H1 (cell line): ENCODE measurements around the gene DGCR6L.

Experiments
- CEBPB ChIP-seq: IDR thresholded peaks from 2 replicates; pipeline ENCODE4 v1.6.1; 2012; ENCODE audit warnings: low read depth, low read length
- EZH2 ChIP-seq: fragments of 200-600 bp; sonication (generic); IDR thresholded peaks from 2 replicates; pipeline ENCODE4 v1.7.1; 2012; ENCODE audit warnings: low read depth, mild to moderate bottlenecking, moderate library complexity, low read length, inconsistent platforms; ENCODE audit not compliant: severe bottlenecking
- MAFK ChIP-seq: IDR thresholded peaks from 2 replicates; pipeline ENCODE4 v1.6.1; 2012; ENCODE audit warnings: low read depth, mild to moderate bottlenecking, improper control_type of control experiment, low read length
- MAX ChIP-seq: IDR thresholded peaks from 2 replicates; pipeline ENCODE4 v1.6.1; 2012; ENCODE audit warnings: inconsistent platforms
- POLR2A ChIP-seq, 2 experiments: IDR thresholded peaks; 1 replicate in 1 of 2; 2 replicates in 1 of 2; pipeline ENCODE4 v1.6.1; 2011; ENCODE audit warnings: low read depth in 2 of 2, low read length in 2 of 2, mild to moderate bottlenecking in 2 of 2; ENCODE audit errors: control extremely low read depth in 1 of 2
- SIN3A ChIP-seq, 2 experiments: IDR thresholded peaks in 1 of 2; conservative IDR thresholded peaks in 1 of 2; 2 replicates each; pipeline ENCODE4 v1.6.1; 2011 to 2012; ENCODE audit warnings: low read length in 2 of 2, improper control_type of control experiment in 1 of 2, low read depth in 1 of 2, mild to moderate bottlenecking in 1 of 2
- SP4 ChIP-seq: IDR thresholded peaks from 2 replicates; pipeline ENCODE4 v1.6.1; 2012; ENCODE audit warnings: low read length, inconsistent platforms
- TAF7 ChIP-seq: optimal IDR thresholded peaks from 2 replicates; pipeline ENCODE3; 2011; ENCODE audit warnings: low read depth, mild to moderate bottlenecking, inconsistent platforms, low read length, moderate library complexity, borderline replicate concordance
- TF ChIP-seq, protein P1 (sequence below), 3 experiments: IDR thresholded peaks; 1 replicate in 2 of 3; 2 replicates in 1 of 3; pipeline versions ENCODE4 v1.5.1 to v1.6.1; 2011; ENCODE audit warnings: low read length in 3 of 3, mild to moderate bottlenecking in 3 of 3, inconsistent platforms in 2 of 3, low read depth in 1 of 3, moderate library complexity in 1 of 3; ENCODE audit not compliant: insufficient read depth in 1 of 3; ENCODE audit errors: control extremely low read depth in 1 of 3
- TF ChIP-seq, protein P2 (sequence below): IDR thresholded peaks from 2 replicates; pipeline ENCODE4 v1.6.1; 2011; ENCODE audit warnings: low read depth, mild to moderate bottlenecking, low read length; ENCODE audit not compliant: insufficient read depth

- TF ChIP-seq, protein P1, sequence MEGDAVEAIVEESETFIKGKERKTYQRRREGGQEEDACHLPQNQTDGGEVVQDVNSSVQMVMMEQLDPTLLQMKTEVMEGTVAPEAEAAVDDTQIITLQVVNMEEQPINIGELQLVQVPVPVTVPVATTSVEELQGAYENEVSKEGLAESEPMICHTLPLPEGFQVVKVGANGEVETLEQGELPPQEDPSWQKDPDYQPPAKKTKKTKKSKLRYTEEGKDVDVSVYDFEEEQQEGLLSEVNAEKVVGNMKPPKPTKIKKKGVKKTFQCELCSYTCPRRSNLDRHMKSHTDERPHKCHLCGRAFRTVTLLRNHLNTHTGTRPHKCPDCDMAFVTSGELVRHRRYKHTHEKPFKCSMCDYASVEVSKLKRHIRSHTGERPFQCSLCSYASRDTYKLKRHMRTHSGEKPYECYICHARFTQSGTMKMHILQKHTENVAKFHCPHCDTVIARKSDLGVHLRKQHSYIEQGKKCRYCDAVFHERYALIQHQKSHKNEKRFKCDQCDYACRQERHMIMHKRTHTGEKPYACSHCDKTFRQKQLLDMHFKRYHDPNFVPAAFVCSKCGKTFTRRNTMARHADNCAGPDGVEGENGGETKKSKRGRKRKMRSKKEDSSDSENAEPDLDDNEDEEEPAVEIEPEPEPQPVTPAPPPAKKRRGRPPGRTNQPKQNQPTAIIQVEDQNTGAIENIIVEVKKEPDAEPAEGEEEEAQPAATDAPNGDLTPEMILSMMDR (IDR thresholded peaks at IDR 0.05; ENCODE audit: control extremely low read depth in 1 of 3, insufficient read depth in 1 of 3, low read depth in 1 of 3, low read length in 3 of 3) = no peak
- TF ChIP-seq MAFK = no peak
- TF ChIP-seq TAF7 = no peak
- no peak for TF ChIP-seq SIN3A (conservative IDR thresholded peaks at IDR 0.05 in 1 of 2, IDR thresholded peaks at IDR 0.05 in 1 of 2; ENCODE audit: low read depth in 1 of 2, low read length in 2 of 2)
- TF ChIP-seq CEBPB = no peak
- no peak for TF ChIP-seq MAX
- TF ChIP-seq, protein P2, sequence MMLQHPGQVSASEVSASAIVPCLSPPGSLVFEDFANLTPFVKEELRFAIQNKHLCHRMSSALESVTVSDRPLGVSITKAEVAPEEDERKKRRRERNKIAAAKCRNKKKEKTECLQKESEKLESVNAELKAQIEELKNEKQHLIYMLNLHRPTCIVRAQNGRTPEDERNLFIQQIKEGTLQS = no peak
- TF ChIP-seq SP4 = no peak
- no peak for TF ChIP-seq POLR2A (IDR thresholded peaks at IDR 0.05; ENCODE audit: control extremely low read depth in 1 of 2, low read depth in 2 of 2, low read length in 2 of 2)
- no peak for TF ChIP-seq EZH2
Measured at GRCh38 chr22:20283674-20284066, 36.2 kb downstream of the DGCR6L start.
